GM10266 (cell line): ENCODE measurements around the gene CENPH.
"Not testable (repeated sequence)": the region's sequence is repeated elsewhere in the genome, so short reads cannot be mapped to it uniquely, and the experiment has no call there.

Source experiments
- DNase-seq: peaks from one replicate; pipeline ENCODE4 v3.0.0; 2012; ENCODE audit errors: extremely low spot score
- CTCF ChIP-seq: IDR thresholded peaks from 2 replicates; pipeline ENCODE4 v1.5.1; 2012; ENCODE audit warnings: mild to moderate bottlenecking, low read depth; ENCODE audit not compliant: control insufficient read depth, insufficient read depth; ENCODE audit errors: missing control alignments

The CENPH gene

GRCh38 chr5:69189162-69190086, at the start of gene CENPH:
CENPH (plus strand) TSS chr5:69189583; CDS start chr5:69189635, 52 bp downstream.
- TF ChIP-seq CTCF: no peak
- DNase-seq: peak; percentile 92

- DNase-seq: not testable (repeated sequence)
These were observed 49.1 kb upstream of the CENPH start for GRCh38 chr5:69140239-69140638.

DNA sequence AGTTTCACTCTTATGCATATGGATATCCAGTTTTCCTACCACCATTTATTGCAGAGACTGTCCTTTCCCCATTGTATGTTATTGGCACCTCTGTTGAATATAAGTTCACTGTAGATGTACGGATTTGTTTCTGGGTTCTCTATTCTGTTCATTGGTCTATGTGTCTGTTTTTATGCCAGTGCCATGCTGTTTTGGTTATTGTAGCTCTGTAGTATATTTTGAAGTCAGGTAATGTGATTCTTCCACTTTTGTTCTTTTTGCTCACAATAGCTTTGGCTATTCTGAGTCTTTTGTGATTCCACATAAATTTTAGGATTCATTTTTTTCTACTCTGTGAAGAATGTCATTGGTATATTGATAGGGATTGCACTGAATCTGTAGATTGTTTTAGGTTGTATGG, 48.6 kb upstream of the CENPH start:
- no peak for TF ChIP-seq CTCF
- no peak for DNase-seq

GRCh38 chr5:69148576-69148975, 40.8 kb upstream of the CENPH start:
- not testable (repeated sequence) for DNase-seq

DNA sequence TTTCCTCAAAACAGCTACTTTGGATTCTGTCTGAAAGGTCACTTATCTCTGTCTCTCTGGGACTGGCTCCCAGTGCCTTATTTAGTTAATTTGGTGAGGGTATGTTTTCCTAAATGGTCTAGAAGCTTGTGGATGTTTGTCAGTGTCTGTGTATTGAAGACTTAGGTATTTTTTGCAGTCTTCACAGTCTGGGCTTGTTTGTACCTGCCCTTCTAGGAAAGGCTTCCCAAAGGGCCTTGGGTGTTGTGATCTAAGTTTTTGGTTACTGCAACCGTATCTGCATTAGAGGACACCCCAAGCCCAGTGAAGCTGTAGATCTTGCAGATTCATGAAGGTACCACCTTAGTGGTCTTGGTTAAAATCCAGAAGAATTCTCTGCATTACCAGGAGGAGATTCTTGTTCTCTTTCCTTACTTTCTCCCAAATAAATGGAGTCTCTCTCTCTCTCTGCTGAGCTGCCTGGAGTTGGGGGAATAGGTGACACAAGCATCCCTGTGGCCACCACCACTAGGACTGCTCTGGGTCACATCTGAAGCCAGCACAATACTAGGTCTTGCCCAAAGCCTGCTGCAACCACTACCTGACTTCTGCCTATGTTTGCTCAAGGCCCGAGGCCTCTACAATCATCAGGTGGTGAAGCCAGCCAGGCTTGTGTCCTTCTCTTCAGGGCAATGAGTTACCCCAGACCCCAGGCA, 40.3 kb upstream of the CENPH start:
- no peak for DNase-seq
- no peak for TF ChIP-seq CTCF

DNA sequence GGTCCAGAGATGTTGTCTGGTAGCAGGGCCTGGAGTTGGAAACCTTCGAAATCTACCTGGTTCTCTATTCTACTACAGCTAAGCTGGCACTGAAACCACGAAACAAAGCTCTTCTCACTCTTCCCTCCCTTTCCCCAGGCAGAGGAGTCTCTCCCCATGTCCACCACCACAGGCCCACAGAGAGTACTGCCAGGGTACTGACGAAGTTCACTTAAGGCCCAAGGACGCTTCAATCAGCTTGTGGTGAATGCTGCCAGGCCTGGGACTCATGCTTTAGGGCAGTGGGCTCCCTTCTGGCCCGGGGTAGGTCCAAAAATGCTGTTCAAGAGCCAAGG, 39.7 kb upstream of the CENPH start:
- DNase-seq: no peak
- no peak for TF ChIP-seq CTCF

GRCh38 chr5:69152731-69153130, 36.7 kb upstream of the CENPH start:
- no peak for TF ChIP-seq CTCF
- no peak for DNase-seq

DNA sequence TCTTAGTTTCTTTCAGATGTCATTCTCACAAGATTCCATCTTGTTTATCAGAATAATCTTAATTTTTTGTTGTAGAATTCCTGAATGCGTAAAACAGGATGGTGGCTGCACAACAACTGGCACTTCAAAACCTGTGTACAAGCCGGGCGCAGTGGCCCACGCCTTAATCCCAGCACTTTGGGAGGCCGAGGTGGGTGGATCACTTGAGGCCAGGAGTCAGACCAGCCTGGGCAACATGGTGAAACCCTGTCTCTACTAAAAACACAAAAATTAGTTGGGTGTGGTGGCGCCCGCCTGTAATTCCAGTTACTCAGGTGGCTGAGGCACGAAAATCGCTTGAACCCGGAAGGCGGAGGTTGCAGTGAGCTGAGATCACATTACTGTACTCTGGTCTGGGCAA, 32.9 kb upstream of the CENPH start:
- DNase-seq: no peak
- TF ChIP-seq CTCF: no peak
